K562 (cell line): ENCODE measurements around the gene PCDHB2.
"Not testable (repeated sequence)": the region's sequence is repeated elsewhere in the genome, so short reads cannot be mapped to it uniquely, and the experiment has no call there.

Experiments used
- CEBPB ChIP-seq: fragments of 450-650 bp; IDR thresholded peaks from 2 replicates; pipeline ENCODE4 v1.6.1; 2016; ENCODE audit warnings: missing genetic modification characterization, missing compliant biosample characterization
- MYC ChIP-seq, 2 experiments: fragments of 250-450 bp in 1 of 2; sonication (Bioruptor Pico) in 1 of 2; IDR thresholded peaks; 2 replicates each; pipeline versions ENCODE4 v1.5.1 to v1.6.1; 2012 to 2021; ENCODE audit warnings: low read depth in 2 of 2, borderline replicate concordance in 1 of 2, improper control_type of control experiment in 1 of 2, low read length in 1 of 2, mild to moderate bottlenecking in 1 of 2, moderate library complexity in 1 of 2
- POLR3G ChIP-seq: IDR thresholded peaks from 2 replicates; pipeline ENCODE4 v1.6.1; 2011; ENCODE audit not compliant: insufficient read length, insufficient replicate concordance; ENCODE audit errors: extremely low read depth
- TF ChIP-seq, protein P1 (sequence below): sonication (generic); formaldehyde crosslinking; IDR thresholded peaks from 2 replicates; pipeline ENCODE4 v1.8.1; 2023; ENCODE audit warnings: mild to moderate bottlenecking, missing genetic modification reagents
- TF ChIP-seq, protein P2 (sequence below), 3 experiments: IDR thresholded peaks in 2 of 3; conservative IDR thresholded peaks in 1 of 3; 2 replicates each; pipeline ENCODE4 v1.5.1; 2011 to 2012; ENCODE audit warnings: low read length in 3 of 3, mild to moderate bottlenecking in 3 of 3, control low read depth in 2 of 3, improper control_type of control experiment in 1 of 3, inconsistent platforms in 1 of 3, low read depth in 1 of 3, mixed read lengths in 1 of 3, moderate library complexity in 1 of 3; ENCODE audit not compliant: insufficient read depth in 2 of 3

- not testable (repeated sequence) for TF ChIP-seq POLR3G; CEBPB; MYC (IDR thresholded peaks at IDR 0.05; ENCODE audit: low read depth, low read length); MYC (CRISPR knock-in tag; IDR thresholded peaks at IDR 0.05; ENCODE audit: borderline replicate concordance, low read depth)
- TF ChIP-seq, protein P1, sequence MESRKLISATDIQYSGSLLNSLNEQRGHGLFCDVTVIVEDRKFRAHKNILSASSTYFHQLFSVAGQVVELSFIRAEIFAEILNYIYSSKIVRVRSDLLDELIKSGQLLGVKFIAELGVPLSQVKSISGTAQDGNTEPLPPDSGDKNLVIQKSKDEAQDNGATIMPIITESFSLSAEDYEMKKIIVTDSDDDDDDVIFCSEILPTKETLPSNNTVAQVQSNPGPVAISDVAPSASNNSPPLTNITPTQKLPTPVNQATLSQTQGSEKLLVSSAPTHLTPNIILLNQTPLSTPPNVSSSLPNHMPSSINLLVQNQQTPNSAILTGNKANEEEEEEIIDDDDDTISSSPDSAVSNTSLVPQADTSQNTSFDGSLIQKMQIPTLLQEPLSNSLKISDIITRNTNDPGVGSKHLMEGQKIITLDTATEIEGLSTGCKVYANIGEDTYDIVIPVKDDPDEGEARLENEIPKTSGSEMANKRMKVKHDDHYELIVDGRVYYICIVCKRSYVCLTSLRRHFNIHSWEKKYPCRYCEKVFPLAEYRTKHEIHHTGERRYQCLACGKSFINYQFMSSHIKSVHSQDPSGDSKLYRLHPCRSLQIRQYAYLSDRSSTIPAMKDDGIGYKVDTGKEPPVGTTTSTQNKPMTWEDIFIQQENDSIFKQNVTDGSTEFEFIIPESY (CRISPR knock-in tag) = not testable (repeated sequence)
- TF ChIP-seq, protein P2, sequence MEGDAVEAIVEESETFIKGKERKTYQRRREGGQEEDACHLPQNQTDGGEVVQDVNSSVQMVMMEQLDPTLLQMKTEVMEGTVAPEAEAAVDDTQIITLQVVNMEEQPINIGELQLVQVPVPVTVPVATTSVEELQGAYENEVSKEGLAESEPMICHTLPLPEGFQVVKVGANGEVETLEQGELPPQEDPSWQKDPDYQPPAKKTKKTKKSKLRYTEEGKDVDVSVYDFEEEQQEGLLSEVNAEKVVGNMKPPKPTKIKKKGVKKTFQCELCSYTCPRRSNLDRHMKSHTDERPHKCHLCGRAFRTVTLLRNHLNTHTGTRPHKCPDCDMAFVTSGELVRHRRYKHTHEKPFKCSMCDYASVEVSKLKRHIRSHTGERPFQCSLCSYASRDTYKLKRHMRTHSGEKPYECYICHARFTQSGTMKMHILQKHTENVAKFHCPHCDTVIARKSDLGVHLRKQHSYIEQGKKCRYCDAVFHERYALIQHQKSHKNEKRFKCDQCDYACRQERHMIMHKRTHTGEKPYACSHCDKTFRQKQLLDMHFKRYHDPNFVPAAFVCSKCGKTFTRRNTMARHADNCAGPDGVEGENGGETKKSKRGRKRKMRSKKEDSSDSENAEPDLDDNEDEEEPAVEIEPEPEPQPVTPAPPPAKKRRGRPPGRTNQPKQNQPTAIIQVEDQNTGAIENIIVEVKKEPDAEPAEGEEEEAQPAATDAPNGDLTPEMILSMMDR (IDR thresholded peaks at IDR 0.05 in 2 of 3, conservative IDR thresholded peaks at IDR 0.05 in 1 of 3; ENCODE audit: insufficient read depth in 2 of 3, low read depth in 1 of 3, low read length in 3 of 3) = not testable (repeated sequence)
Measured at GRCh38 chr5:141102471-141102870, 8.1 kb downstream of the PCDHB2 start.
